H9 (cell line): Measurements from ENCODE around the gene BIRC5. TPM values are rescaled to one million over a fixed set of nuclear protein-coding genes. Genes with fewer than 3 reads are reported as not detected.

Experiments used
- DNase-seq: peaks from one replicate; pipeline ENCODE4 v3.0.0-alpha.2; 2017
- H2AFZ ChIP-seq: one replicate; pipeline ENCODE4 v1.6.1; 2013; ENCODE audit warnings: mild to moderate bottlenecking, low read length, control low read depth, moderate library complexity
- H2AK5ac ChIP-seq: 2 replicates; pipeline ENCODE4 v1.6.1; 2013; ENCODE audit warnings: low read length, control low read depth, mixed read lengths; ENCODE audit not compliant: insufficient read length
- H2BK120ac ChIP-seq: one replicate; pipeline ENCODE4 v1.6.1; 2013; ENCODE audit warnings: low read depth, mild to moderate bottlenecking, low read length, control low read depth, inconsistent platforms; ENCODE audit not compliant: poor library complexity, severe bottlenecking
- H2BK12ac ChIP-seq: 2 replicates; pipeline ENCODE4 v1.6.1; 2013; ENCODE audit warnings: low read length, control low read depth, mixed read lengths, low read depth; ENCODE audit not compliant: insufficient read length
- H2BK15ac ChIP-seq: 2 replicates; pipeline ENCODE4 v1.6.1; 2013; ENCODE audit warnings: low read depth, low read length, control low read depth
- H2BK20ac ChIP-seq: one replicate; pipeline ENCODE4 v1.6.1; 2013; ENCODE audit warnings: low read depth, mild to moderate bottlenecking, low read length, control low read depth, inconsistent platforms; ENCODE audit not compliant: poor library complexity, severe bottlenecking
- H2BK5ac ChIP-seq: 2 replicates; pipeline ENCODE4 v1.6.1; 2013; ENCODE audit warnings: low read length, control low read depth, mixed read lengths; ENCODE audit not compliant: insufficient read length
- H3K14ac ChIP-seq: 2 replicates; pipeline ENCODE4 v1.6.1; 2013; ENCODE audit warnings: low read length, control low read depth; ENCODE audit not compliant: insufficient read depth
- H3K18ac ChIP-seq: 2 replicates; pipeline ENCODE4 v1.6.1; 2013; ENCODE audit warnings: low read depth, mild to moderate bottlenecking, mixed read lengths, low read length, control low read depth; ENCODE audit not compliant: insufficient read length
- H3K23ac ChIP-seq: 2 replicates; pipeline ENCODE4 v1.6.1; 2013; ENCODE audit warnings: low read length, control low read depth, mixed read lengths, low read depth; ENCODE audit not compliant: insufficient read length
- H3K23me2 ChIP-seq: 2 replicates; pipeline ENCODE4 v1.6.1; 2013; ENCODE audit warnings: low read depth, mild to moderate bottlenecking, mixed read lengths, low read length, control low read depth; ENCODE audit not compliant: insufficient read length, poor library complexity, severe bottlenecking
- H3K27ac ChIP-seq: 2 replicates; pipeline ENCODE4 v1.5.1; 2013; ENCODE audit warnings: low read length, control low read depth, mixed read lengths, low read depth; ENCODE audit not compliant: insufficient read length
- H3K27me3 ChIP-seq: 2 replicates; pipeline ENCODE4 v1.6.1; 2013; ENCODE audit warnings: low read length, control low read depth, inconsistent platforms; ENCODE audit not compliant: insufficient read depth
- H3K4ac ChIP-seq: 2 replicates; pipeline ENCODE4 v1.6.1; 2013; ENCODE audit warnings: low read depth, mild to moderate bottlenecking, control low read depth, inconsistent platforms, low read length, moderate library complexity
- H3K4me1 ChIP-seq: 2 replicates; pipeline ENCODE4 v1.6.1; 2013; ENCODE audit warnings: low read length, control low read depth, inconsistent platforms; ENCODE audit not compliant: insufficient read depth
- H3K4me2 ChIP-seq: 2 replicates; pipeline ENCODE4 v1.6.1; 2013; ENCODE audit warnings: low read length, control low read depth, mixed read lengths; ENCODE audit not compliant: insufficient read length, insufficient read depth
- H3K56ac ChIP-seq: 2 replicates; pipeline ENCODE4 v1.6.1; 2013; ENCODE audit warnings: low read depth, mild to moderate bottlenecking, mixed read lengths, low read length, control low read depth; ENCODE audit not compliant: insufficient read length
- H3K79me1 ChIP-seq: 2 replicates; pipeline ENCODE4 v1.6.1; 2013; ENCODE audit warnings: low read depth, mild to moderate bottlenecking, moderate library complexity, low read length, control low read depth, inconsistent platforms; ENCODE audit not compliant: insufficient read depth, poor library complexity, severe bottlenecking
- H3K79me2 ChIP-seq: 2 replicates; pipeline ENCODE4 v1.6.1; 2013; ENCODE audit warnings: low read length, control low read depth, inconsistent platforms; ENCODE audit not compliant: insufficient read depth
- H3K9ac ChIP-seq: 2 replicates; pipeline ENCODE4 v1.6.1; 2013; ENCODE audit warnings: low read length, control low read depth, mixed read lengths; ENCODE audit not compliant: insufficient read length; ENCODE audit errors: extremely low read depth
- H3K9me3 ChIP-seq: one replicate; pipeline ENCODE4 v1.6.1; 2013; ENCODE audit warnings: low read depth, low read length, inconsistent platforms; ENCODE audit not compliant: control insufficient read depth
- H3T11ph ChIP-seq: one replicate; pipeline ENCODE4 v1.6.1; 2013; ENCODE audit warnings: mild to moderate bottlenecking, low read length, control low read depth, inconsistent platforms
- H4K20me1 ChIP-seq: one replicate; pipeline ENCODE4 v1.6.1; 2013; ENCODE audit not compliant: control insufficient read depth, insufficient read length, insufficient read depth
- H4K5ac ChIP-seq: 2 replicates; pipeline ENCODE4 v1.6.1; 2013; ENCODE audit warnings: low read depth, mild to moderate bottlenecking, mixed read lengths, low read length, control low read depth; ENCODE audit not compliant: insufficient read length
- H4K8ac ChIP-seq: replicated peaks from 2 replicates; pipeline ENCODE4 v1.6.1; 2013; ENCODE audit warnings: low read length, control low read depth, mixed read lengths, low read depth; ENCODE audit not compliant: insufficient read length
- H4K91ac ChIP-seq: 2 replicates; pipeline ENCODE4 v1.6.1; 2013; ENCODE audit warnings: low read depth, mild to moderate bottlenecking, moderate library complexity, mixed read lengths, low read length, control low read depth; ENCODE audit not compliant: insufficient read length
- H3K27ac Mint-ChIP-seq, 3 experiments: 2 replicates in 2 of 3; 3 replicates in 1 of 3; pipeline ENCODE4 v1.8.0; 2020 to 2021; ENCODE audit warnings: mixed read lengths in 3 of 3, mild to moderate bottlenecking in 1 of 3, moderate library complexity in 1 of 3
- H3K27me3 Mint-ChIP-seq: 2 replicates; pipeline ENCODE4 v1.8.0; 2021; ENCODE audit warnings: low read depth, mild to moderate bottlenecking, moderate library complexity, mixed read lengths
- H3K36me3 Mint-ChIP-seq, 3 experiments: 2 replicates in 2 of 3; 3 replicates in 1 of 3; pipeline ENCODE4 v1.8.0; 2020 to 2021; ENCODE audit warnings: low read depth in 3 of 3, mixed read lengths in 3 of 3; ENCODE audit not compliant: insufficient read depth in 1 of 3
- H3K4me1 Mint-ChIP-seq, 2 experiments: 2 replicates each; pipeline ENCODE4 v1.8.0; 2020; ENCODE audit warnings: mixed read lengths in 2 of 2
- H3K4me3 Mint-ChIP-seq, 2 experiments: 2 replicates in 1 of 2; 3 replicates in 1 of 2; pipeline ENCODE4 v1.8.0; 2020 to 2021; ENCODE audit warnings: mild to moderate bottlenecking in 2 of 2, mixed read lengths in 2 of 2, moderate library complexity in 1 of 2
- H3K9me3 Mint-ChIP-seq, 2 experiments: 2 replicates in 1 of 2; 3 replicates in 1 of 2; pipeline ENCODE4 v1.8.0; 2020; ENCODE audit warnings: mild to moderate bottlenecking in 2 of 2, mixed read lengths in 2 of 2, moderate library complexity in 1 of 2
- WGBS: extraction: QIAGEN DNeasy Blood & Tissue Kit; methylation state at CpG from one replicate; pipeline ENCODE4 v1.1.7; 2013; ENCODE audit warnings: missing lambda C conversion rate, low lambda C conversion rate, mixed read lengths; ENCODE audit not compliant: insufficient read length; ENCODE audit errors: extremely low coverage; 5-methylcytosine and 5-hydroxymethylcytosine counted together
- total RNA-seq: library from RNA; stranded (reverse); gene quantifications from 2 replicates; pipeline ENCODE4 v1.2.1, GENCODE V29; 2021
- TF ChIP-seq, protein P1 (sequence below): fragments of 200-600 bp; sonication (generic); conservative IDR thresholded peaks from 3 replicates; pipeline ENCODE4 v1.8.0; 2021; ENCODE audit warnings: antibody characterized with exemption, mild to moderate bottlenecking

The BIRC5 gene
- total RNA-seq, 1 experiment from 2014 or later: 97.8 TPM

DNA sequence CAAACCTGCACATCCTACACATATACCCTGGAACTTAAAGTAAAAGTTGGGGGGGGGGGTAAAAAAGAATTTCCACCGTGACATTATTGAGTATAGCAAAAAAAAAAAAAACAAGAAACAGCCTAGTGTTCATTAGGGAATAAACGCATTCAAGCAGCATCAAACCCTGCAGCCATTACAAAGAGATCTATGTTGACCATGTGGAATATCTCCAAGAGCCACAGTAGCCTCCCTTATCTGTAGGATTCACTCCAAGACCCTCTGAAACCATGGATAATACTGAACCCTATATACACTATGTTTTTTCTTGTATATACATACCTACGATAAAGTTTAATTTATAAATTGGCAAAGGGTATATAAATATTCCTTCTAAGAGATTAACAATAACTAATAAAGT, 5.6 kb upstream of the BIRC5 start:
- Histone ChIP-seq H3T11ph (no peak overlapping the region), H2BK120ac (no peak overlapping the region), H2BK15ac (no peak overlapping the region), H3K4me2 (no peak overlapping the region), H3K9me3 (no peaks in the 10 kb centered on the region), H4K91ac (no peak overlapping the region), H4K5ac (no peak overlapping the region), H2BK5ac (no peak overlapping the region), H2AFZ (no peak overlapping the region), H3K79me2 (no peaks in the 10 kb centered on the region), H3K27ac (no peak overlapping the region), H2BK20ac (no peak overlapping the region), H3K4ac (no peak overlapping the region), H4K20me1 (no peaks in the 10 kb centered on the region), H3K9ac (no peak overlapping the region), H2AK5ac (no peak overlapping the region), H2BK12ac (no peak overlapping the region), H3K4me1 (no peaks in the 10 kb centered on the region), H3K79me1 (no peaks in the 10 kb centered on the region), H4K8ac (no peak overlapping the region), H3K18ac (no peak overlapping the region), H3K27me3 (no peaks in the 10 kb centered on the region), H3K56ac (no peak overlapping the region), H3K23ac (no peak overlapping the region), H3K23me2 (no peaks in the 10 kb centered on the region), H3K14ac (no peak overlapping the region)
- H3K27me3 Mint-ChIP-seq: peaks cover 8% of the 10 kb centered on the region
- peaks cover 0 to 2% of the 10 kb centered on the region in 2 experiments; a peak in 1 of 5 replicates for H3K9me3 Mint-ChIP-seq
- no CpG with 5 or more reads among the region's 3 CpGs for WGBS
- H3K27ac Mint-ChIP-seq: no peak overlapping the region
- TF ChIP-seq, protein P1, sequence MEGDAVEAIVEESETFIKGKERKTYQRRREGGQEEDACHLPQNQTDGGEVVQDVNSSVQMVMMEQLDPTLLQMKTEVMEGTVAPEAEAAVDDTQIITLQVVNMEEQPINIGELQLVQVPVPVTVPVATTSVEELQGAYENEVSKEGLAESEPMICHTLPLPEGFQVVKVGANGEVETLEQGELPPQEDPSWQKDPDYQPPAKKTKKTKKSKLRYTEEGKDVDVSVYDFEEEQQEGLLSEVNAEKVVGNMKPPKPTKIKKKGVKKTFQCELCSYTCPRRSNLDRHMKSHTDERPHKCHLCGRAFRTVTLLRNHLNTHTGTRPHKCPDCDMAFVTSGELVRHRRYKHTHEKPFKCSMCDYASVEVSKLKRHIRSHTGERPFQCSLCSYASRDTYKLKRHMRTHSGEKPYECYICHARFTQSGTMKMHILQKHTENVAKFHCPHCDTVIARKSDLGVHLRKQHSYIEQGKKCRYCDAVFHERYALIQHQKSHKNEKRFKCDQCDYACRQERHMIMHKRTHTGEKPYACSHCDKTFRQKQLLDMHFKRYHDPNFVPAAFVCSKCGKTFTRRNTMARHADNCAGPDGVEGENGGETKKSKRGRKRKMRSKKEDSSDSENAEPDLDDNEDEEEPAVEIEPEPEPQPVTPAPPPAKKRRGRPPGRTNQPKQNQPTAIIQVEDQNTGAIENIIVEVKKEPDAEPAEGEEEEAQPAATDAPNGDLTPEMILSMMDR: no peak
- no peaks in the 10 kb centered on the region for H3K4me1 Mint-ChIP-seq
- DNase-seq: no peak
- H3K4me3 Mint-ChIP-seq: no peak overlapping the region
- H3K36me3 Mint-ChIP-seq: peaks cover 5 to 31% (median 18%) of the 10 kb centered on the region in 3 experiments; a peak in 6 of 7 replicates
